ENCODE measurements around the gene ATP2C1.
"Not testable (repeated sequence)": the region's sequence is repeated elsewhere in the genome, so short reads cannot be mapped to it uniquely, and the experiment has no call there.

Gene ATP2C1

DNA sequence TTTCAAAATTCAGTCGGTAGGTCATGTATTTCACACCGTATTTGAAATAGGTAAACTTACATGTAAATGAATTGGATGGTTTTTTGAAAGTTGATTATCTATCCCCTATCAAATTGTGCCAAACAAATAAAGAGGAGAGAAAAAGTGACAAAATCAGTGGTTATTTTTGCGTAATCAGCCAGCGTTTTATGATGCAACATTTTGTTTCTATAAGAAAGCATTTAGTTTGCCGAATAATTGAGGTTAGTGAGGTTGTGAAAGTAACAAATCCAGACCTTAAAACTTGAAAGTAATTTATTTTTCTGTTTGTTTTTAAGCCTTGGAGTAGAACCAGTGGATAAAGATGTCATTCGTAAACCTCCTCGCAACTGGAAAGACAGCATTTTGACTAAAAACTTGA is 103.4 kb downstream of the ATP2C1 start:
- no peak for DNase-seq

DNA sequence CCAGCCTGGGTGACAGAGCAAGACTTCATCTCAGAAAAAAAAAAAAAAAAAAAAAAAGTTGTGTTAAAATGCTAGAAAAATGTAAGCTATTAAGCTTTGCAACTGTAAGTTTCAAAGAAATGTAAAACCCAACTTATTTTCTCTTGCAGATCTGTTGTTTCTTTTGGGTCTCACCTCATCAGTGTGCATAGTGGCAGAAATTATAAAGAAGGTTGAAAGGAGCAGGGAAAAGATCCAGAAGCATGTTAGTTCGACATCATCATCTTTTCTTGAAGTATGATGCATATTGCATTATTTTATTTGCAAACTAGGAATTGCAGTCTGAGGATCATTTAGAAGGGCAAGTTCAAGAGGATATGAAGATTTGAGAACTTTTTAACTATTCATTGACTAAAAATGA is 107.2 kb downstream of the ATP2C1 start:
- no peak for DNase-seq

GRCh38 chr3:131004603-131005002 is 110.7 kb downstream of the ATP2C1 start:
- DNase-seq: no peak

GRCh38 chr3:131007256-131007655 is 113.4 kb downstream of the ATP2C1 start:
- no peak for DNase-seq

GRCh38 chr3:131007782-131008181 is 113.9 kb downstream of the ATP2C1 start:
- no peak for DNase-seq

GRCh38 chr3:131008326-131008725 is 114.4 kb downstream of the ATP2C1 start:
- no peak for DNase-seq

GRCh38 chr3:131009698-131010097 is 115.8 kb downstream of the ATP2C1 start:
- DNase-seq: no peak

DNA sequence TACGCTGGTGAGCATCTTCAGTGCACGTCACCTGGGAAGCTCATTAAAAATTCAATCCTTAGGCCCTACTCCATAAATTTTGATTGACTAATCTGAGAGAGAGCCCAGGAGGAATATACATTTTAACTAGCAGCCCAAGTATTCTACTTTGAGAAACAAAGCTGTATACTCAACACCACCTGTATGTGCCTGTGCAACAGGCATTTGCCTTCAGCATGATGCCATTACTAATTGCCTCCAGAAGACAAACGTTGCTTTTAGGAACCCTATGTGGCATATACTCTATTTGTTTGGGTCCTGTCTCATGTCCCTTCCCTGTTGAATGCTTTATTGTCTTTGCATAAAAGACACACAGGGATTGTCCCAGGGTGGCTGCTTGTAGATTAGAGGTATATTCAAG is 125.1 kb downstream of the ATP2C1 start:
- no peak for DNase-seq

GRCh38 chr3:131020122-131020693 is 126.3 kb downstream of the ATP2C1 start:
- DNase-seq: no peak

- no peak for DNase-seq
These were observed 131.7 kb downstream of the ATP2C1 start for GRCh38 chr3:131025539-131025938.

- DNase-seq: peak; percentile 61 to 75
These were observed 132.7 kb downstream of the ATP2C1 start, which contains the start of the genes ASTE1 and NEK11 for GRCh38 chr3:131026321-131027151. ASTE1 (minus strand) TSS chr3:131026825; CDS start chr3:131025306, 1,519 bp downstream. NEK11 (plus strand) TSS chr3:131026877; CDS start chr3:131029709, 2,832 bp downstream.

DNA sequence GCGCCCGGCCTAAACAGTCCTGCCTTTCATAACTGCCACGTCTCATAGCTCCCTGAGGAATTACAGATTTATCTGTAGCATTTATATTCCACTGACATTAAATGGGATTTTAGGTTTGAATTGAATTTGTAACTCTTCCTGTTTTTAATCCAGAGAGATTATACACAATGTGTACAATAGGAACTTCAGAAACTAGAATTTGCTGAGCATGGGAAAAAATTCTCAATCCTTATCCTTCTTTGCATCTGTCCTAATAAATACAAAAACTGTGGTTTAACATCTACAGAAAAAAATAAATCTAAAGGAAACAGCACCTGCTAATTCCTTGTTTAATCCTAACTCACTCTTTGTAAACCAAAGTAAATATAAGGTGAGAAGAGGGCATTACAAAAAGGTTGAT is 135.0 kb downstream of the ATP2C1 start:
- DNase-seq: no peak

GRCh38 chr3:131031660-131032059 is 137.8 kb downstream of the ATP2C1 start:
- DNase-seq: no peak

DNA sequence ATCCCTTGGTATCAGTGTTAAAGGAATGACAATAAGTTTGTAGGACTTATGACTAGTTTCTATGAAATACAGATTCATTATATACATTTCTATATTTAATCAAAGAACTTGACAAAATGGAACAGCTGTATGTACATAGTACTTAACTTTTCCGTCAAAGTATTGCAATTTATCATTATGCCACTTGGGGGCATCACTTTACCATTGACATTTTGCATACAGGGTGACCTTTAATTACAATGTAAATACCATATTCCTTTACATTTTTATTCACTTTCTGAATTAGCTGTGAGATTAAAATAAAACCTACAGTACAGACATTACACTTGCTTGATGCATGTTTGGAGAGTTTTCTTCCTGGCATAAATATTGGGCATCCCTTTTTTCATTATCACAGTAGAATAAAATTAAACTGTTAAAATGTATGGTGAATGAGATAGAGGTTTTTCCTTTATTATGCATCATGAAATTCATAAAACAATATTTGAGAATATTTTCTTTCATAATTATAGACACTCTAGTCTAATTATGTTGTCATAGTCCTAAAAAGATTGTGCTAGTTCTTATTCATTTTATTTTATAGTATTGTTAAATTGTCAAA is 139.7 kb downstream of the ATP2C1 start:
- DNase-seq: peak in 1 of 2 experiments; percentile 37

DNA sequence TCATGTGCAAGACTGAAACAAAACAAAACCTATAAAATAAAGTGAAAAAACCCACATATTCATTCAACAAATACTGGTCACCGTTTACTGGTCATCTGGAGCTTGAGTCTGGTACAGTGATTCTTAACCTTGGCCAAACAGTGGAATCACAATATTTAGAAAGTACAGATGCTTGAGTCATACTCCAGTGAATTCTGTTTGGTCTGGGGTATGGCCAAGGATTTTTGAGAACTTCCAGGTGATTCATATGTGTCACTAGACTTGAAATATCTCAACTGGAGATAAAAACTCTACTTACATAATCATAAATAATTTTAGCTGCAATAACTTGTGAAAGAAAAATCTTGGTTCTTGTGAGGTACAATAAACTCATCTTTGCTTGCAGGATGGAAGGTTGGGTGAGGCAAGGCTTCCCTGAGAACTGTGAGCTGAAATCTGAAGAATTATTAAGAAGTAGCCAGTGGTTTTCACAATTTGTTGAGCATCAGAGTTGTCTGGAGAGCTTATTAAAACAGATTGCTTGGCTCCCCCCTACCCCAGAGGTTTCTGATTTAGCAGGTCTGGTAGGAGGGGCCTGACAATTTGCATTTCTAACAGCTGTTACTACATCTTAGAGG is 142.4 kb downstream of the ATP2C1 start:
- no peak for DNase-seq

GRCh38 chr3:131036986-131037385 is 143.1 kb downstream of the ATP2C1 start:
- DNase-seq: no peak

DNA sequence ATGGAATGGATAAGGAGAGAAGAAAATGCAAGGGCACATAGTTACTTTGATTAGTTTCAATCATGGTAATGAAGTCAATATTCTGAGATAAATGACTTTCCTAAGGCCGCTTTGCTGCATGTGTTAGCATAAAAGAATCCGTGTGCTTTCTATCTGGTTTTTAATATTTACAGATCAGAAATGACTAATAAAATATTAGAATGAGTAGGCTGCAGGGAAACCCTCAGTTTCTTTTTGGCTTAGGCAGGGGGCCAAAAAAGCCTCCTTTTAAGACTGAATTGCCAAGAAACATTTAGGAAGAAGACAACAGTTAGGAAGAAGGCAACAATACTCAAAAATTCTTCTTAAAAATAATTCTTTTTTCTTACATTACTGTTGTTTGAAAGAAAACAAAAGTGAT is 144.4 kb downstream of the ATP2C1 start:
- no peak for DNase-seq

GRCh38 chr3:131042271-131042985 is 148.5 kb downstream of the ATP2C1 start:
- not testable (repeated sequence) for DNase-seq

DNA sequence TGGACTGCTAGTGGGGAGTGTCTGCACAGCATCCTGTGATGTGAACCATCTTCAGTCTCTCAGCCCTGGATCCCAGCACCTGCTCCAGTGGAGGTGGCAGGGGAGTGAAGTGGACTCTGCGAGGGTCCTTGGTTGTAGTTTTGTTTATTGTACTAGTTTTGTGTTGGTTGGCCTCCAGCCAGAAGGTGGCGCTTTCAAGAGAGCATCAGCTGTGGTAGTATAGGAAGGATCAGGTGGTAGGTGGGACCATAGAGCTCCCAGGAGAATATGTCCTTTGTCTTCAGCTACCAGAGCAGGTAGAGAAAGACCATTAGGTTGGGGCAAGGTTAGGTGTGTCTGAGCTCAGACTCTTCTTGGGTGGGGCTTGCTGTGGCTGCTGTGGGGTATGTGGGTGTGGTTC is 153.7 kb downstream of the ATP2C1 start:
- no peak for DNase-seq

- DNase-seq: no peak
These were observed 154.1 kb downstream of the ATP2C1 start for GRCh38 chr3:131048030-131048429.

GRCh38 chr3:131050001-131050400 is 156.1 kb downstream of the ATP2C1 start:
- DNase-seq: no peak

DNA sequence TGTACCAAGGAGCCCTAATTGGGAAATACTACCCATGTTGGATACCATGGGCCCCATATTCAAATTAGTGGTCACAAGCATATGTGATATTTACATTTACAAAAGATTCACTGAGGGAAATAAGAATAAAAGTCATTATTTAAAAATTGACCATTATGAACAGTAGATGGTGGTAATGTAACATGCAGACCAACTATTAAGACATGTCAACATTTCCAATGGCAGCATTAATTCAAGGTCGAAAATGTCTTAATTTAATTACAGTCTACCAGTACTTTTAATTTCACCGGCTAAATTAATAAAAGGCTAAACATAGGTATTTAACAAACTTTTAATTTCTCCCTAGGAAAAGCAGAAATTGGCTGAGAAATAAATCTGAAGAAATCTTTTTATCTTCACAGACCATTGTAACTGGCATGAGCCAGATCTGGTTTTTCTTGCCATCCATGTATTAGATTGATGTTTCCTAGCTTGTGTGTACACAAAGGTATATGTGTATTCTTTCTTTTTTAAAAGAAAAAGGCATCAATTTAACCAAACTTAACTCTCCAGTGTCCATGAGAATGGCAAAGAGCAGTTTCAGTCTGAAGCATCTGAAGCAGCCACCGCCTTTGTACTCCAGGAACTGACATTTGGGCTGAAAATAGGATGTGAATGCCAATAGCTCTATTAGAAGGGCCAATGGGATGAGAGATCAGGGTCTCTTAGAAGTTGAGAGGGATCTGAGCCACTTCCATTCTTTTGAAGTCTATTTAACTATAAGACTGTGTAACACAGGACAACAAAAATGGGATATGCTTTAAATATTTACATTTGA is 159.4 kb downstream of the ATP2C1 start:
- no peak for DNase-seq

All from NCI-H1930 (cell line).